GM12878 (cell line): ENCODE measurements around the gene SPAG7. TPM values are rescaled to one million over a fixed set of nuclear protein-coding genes. Genes with fewer than 3 reads are reported as not detected.
A peak's percentile ranks its signal among the peaks of the same experiment; 100 is the strongest.

Source experiments
- ATAC-seq: fragments of 200-7000 bp; cut with Tn5 transposase; 3 replicates; pipeline ENCODE4 v1.9.1; 2020; ENCODE audit warnings: mild to moderate bottlenecking, moderate library complexity
- BruUV-seq: library from RNA; stranded (reverse); fragments of 400-500 nt; replicated peaks from 2 replicates; lab custom pipeline; 2021; lab: Mats Ljungman, UMichigan
- CTCF ChIA-PET: fragments of 300-600 bp; sonication (Branson Sonifier 250); formaldehyde crosslinking; extraction: SDS; loops from one replicate; lab custom pipeline; 2021; ENCODE audit warnings: inconsistent platforms; lab: Yijun Ruan, JAX
- POLR2A ChIA-PET: fragments of 350-600 bp; formaldehyde crosslinking; extraction: SDS; loops from one replicate; lab custom pipeline; 2021; ENCODE audit warnings: inconsistent platforms; lab: Charles Lee
- RAD21 ChIA-PET: fragments of 300-600 bp; sonication (Branson Sonifier 250); formaldehyde crosslinking; loops from one replicate; lab custom pipeline; 2023; ENCODE audit warnings: antibody characterized with exemption; ENCODE audit not compliant: unreplicated experiment; lab: Charles Lee
- SMC1A ChIA-PET: fragments of 300-600 bp; sonication (Branson Sonifier 250); formaldehyde crosslinking; loops from one replicate; lab custom pipeline; 2023; ENCODE audit not compliant: unreplicated experiment, uncharacterized antibody; lab: Charles Lee
- DNase-seq: peaks from one replicate; pipeline ENCODE4 v3.0.0-alpha.2; 2011; ENCODE audit warnings: low read depth, low spot score
- FAIRE-seq: peaks from 3 replicates; lab custom pipeline; 2011; peaks lifted over from hg19 to GRCh38; lab: Jason Lieb, UNC
- H2AFZ ChIP-seq: 2 replicates; pipeline ENCODE4 v1.6.0; 2011; ENCODE audit warnings: low read depth, low read length, control low read depth; ENCODE audit not compliant: control insufficient read depth
- H3K27ac ChIP-seq: 2 replicates; pipeline ENCODE4 v1.5.1; 2011; ENCODE audit warnings: control low read depth; ENCODE audit not compliant: control insufficient read depth, insufficient read depth
- H3K27me3 ChIP-seq, 2 experiments: replicated peaks in 1 of 2; 2 replicates each; pipeline versions ENCODE4 v1.6.0 to v1.6.1; 2011; ENCODE audit warnings: low read length in 1 of 2; ENCODE audit not compliant: control insufficient read depth in 2 of 2, insufficient read depth in 2 of 2
- H3K36me3 ChIP-seq, 2 experiments: 2 replicates each; pipeline ENCODE4 v1.5.1; 2011; ENCODE audit warnings: low read length in 1 of 2; ENCODE audit not compliant: control insufficient read depth in 2 of 2, insufficient read depth in 2 of 2
- H3K4me1 ChIP-seq: 2 replicates; pipeline ENCODE4 v1.6.1; 2011; ENCODE audit warnings: mild to moderate bottlenecking, low read length, moderate library complexity, mixed read lengths; ENCODE audit not compliant: control insufficient read depth, insufficient read depth
- H3K4me2 ChIP-seq: 2 replicates; pipeline ENCODE4 v1.6.0; 2011; ENCODE audit warnings: control low read depth; ENCODE audit not compliant: control insufficient read depth, insufficient read depth
- H3K4me3 ChIP-seq: fragments of 200-600 bp; sonication (generic); 2 replicates; pipeline ENCODE4 v1.5.1; 2016
- H3K79me2 ChIP-seq: 2 replicates; pipeline ENCODE4 v1.6.0; 2011; ENCODE audit warnings: low read length; ENCODE audit not compliant: control insufficient read depth, insufficient read depth
- H3K9ac ChIP-seq: 2 replicates; pipeline ENCODE4 v1.8.0; 2011; ENCODE audit warnings: low read length, control low read depth, mixed read lengths; ENCODE audit not compliant: control insufficient read depth, insufficient read depth
- H3K9me3 ChIP-seq: replicated peaks from 3 replicates; pipeline ENCODE4 v1.5.1; 2011; ENCODE audit warnings: mild to moderate bottlenecking, low read length; ENCODE audit not compliant: control insufficient read depth, insufficient read depth
- H4K20me1 ChIP-seq: 2 replicates; pipeline ENCODE4 v1.6.0; 2011; ENCODE audit not compliant: control insufficient read depth, insufficient read depth
- BCL11A ChIP-seq: IDR thresholded peaks from 2 replicates; pipeline ENCODE4 v1.6.1; 2011; ENCODE audit warnings: low read depth, low read length
- DPF2 ChIP-seq: fragments of 450-650 bp; IDR thresholded peaks from 2 replicates; pipeline ENCODE4 v1.6.1; 2017; ENCODE audit warnings: mild to moderate bottlenecking
- LARP7 ChIP-seq: fragments of 450-650 bp; IDR thresholded peaks from 2 replicates; pipeline ENCODE4 v1.6.1; 2017; ENCODE audit warnings: mild to moderate bottlenecking
- NFXL1 ChIP-seq: fragments of 450-650 bp; IDR thresholded peaks from 2 replicates; pipeline ENCODE4 v1.6.1; 2017; ENCODE audit warnings: antibody characterized with exemption, mild to moderate bottlenecking, borderline replicate concordance
- NR2F1 ChIP-seq: fragments of 450-650 bp; conservative IDR thresholded peaks from 2 replicates; pipeline ENCODE4 v1.6.1; 2017; ENCODE audit warnings: mild to moderate bottlenecking
- RB1 ChIP-seq: fragments of 450-650 bp; formaldehyde crosslinking; IDR thresholded peaks from 2 replicates; pipeline ENCODE4 v1.6.1; 2017; ENCODE audit warnings: mild to moderate bottlenecking, borderline replicate concordance
- STAT1 ChIP-seq: fragments of 450-650 bp; conservative IDR thresholded peaks from 2 replicates; pipeline ENCODE4 v1.6.1; 2014; ENCODE audit warnings: antibody characterized with exemption, mild to moderate bottlenecking
- WGBS: methylation state at CpG from one replicate; pipeline ENCODE4 v1.1.6; 2016; ENCODE audit warnings: low lambda C conversion rate; ENCODE audit not compliant: insufficient replicate concordance, insufficient coverage; ENCODE audit errors: missing lambda C conversion rate; 5-methylcytosine and 5-hydroxymethylcytosine counted together
- in situ Hi-C: fragments of 300-500 bp; cut with MboI; formaldehyde crosslinking; loops from 9 replicates; pipeline ENCODE4 v1.14.3; 2018; ENCODE audit warnings: mixed read lengths
- intact Hi-C: fragments of 100-400 bp; cut with micrococcal nuclease; formaldehyde crosslinking; loops from one replicate; pipeline ENCODE4 v1.14.2; 2022; ENCODE audit not compliant: unreplicated experiment
- polyA plus RNA-seq, 11 experiments: library from polyadenylated mRNA; depleted of rRNA in 4 of 11; unstranded in 6 of 11; stranded (reverse) in 5 of 11; fragments of >200 nt; fragmentation: Nextera tagmentation in 4 of 11; fragmentation: Illumina TruSeq in 1 of 11; extraction: Ambion mirVana in 4 of 11; extraction: Trizol in 1 of 11; gene quantifications; 1 replicate in 1 of 11; 2 replicates in 10 of 11; pipeline versions ENCODE4 v1.2.1 to v1.2.3, GENCODE V29; 2011 to 2016; ENCODE audit warnings: inconsistent platforms in 2 of 11, missing spikeins in 2 of 11, low read depth in 1 of 11
- total RNA-seq, 4 experiments: library from RNA; depleted of rRNA in 3 of 4; stranded (reverse); fragments of >200 nt in 3 of 4; fragmentation: Illumina TruSeq in 1 of 4; extraction: Trizol in 1 of 4; gene quantifications; 2 replicates each; pipeline versions ENCODE4 v1.2.1 to v1.2.3, GENCODE V29; 2013 to 2021
- TF ChIP-seq, protein P1 (sequence below): fragments of 450-650 bp; IDR thresholded peaks from 2 replicates; pipeline ENCODE4 v1.6.1; 2016; ENCODE audit warnings: mild to moderate bottlenecking
- TF ChIP-seq, protein P2 (sequence below): fragments of 450-650 bp; conservative IDR thresholded peaks from 2 replicates; pipeline ENCODE4 v1.6.1; 2017; ENCODE audit warnings: mild to moderate bottlenecking, moderate library complexity

The SPAG7 gene
- total and polyA plus RNA-seq, 10 of the 15 experiments (the other 5 are each of a cell fraction or from before 2014, with no cell fraction given) = 7.9 to 146 (median 88.7) TPM

- H4K20me1 ChIP-seq = peaks cover 5% of the 10 kb centered on the region; the same call in 1 of the 2 replicates
- BruUV-seq = no TSS peak
- peaks cover 8 to 9% of the 10 kb centered on the region in 2 experiments for H3K36me3 ChIP-seq
- WGBS = 24% methylated on average over 7 of the region's 7 CpGs
- in situ Hi-C loops = no loop called here
- peaks cover 17% of the 10 kb centered on the region for H3K4me1 ChIP-seq
- no peak for ATAC-seq
- H3K9ac ChIP-seq = peak within 1 kb of the TSS; percentile 97
- H3K4me3 ChIP-seq = peak within 1 kb of the TSS; percentile 72
- no peak for DNase-seq
- H3K79me2 ChIP-seq = peaks cover 40% of the 10 kb centered on the region
- peak within 1 kb of the TSS; percentile 93 for H3K4me2 ChIP-seq
- ChIA-PET SMC1A (interaction anchor here (1.0 to 3.4 kb wide), 3 partner anchors 11 to 16 kb away, joined by 3 to 24 read pairs (median 12); partner anchors contain the start of genes RNF167, SLC25A11 and SPAG7), RAD21 (interaction anchor here (2.0 to 9.8 kb wide), 2 partner anchors 10 to 15 kb away, joined by 7 to 73 read pairs; partner anchors contain the start of genes RNF167, SLC25A11 and SPAG7), POLR2A (interaction anchor here (0.7 to 17.5 kb wide), 6 partner anchors 9 to 333 kb away, joined by 3 to 272 read pairs (median 4); partner anchors contain the start of genes RNF167, SLC25A11 and SPAG7), CTCF (interaction anchor here (1.6 to 3.4 kb wide), 5 partner anchors 12 to 111 kb away, joined by 4 to 23 read pairs (median 8); partner anchors contain the start of genes RNF167, SLC25A11 and SPAG7)
- no peaks in the 10 kb centered on the region for H3K27me3 ChIP-seq
- peak within 1 kb of the TSS; percentile 85 for H3K27ac ChIP-seq
- peak within 1 kb of the TSS; percentile 72 for H2AFZ ChIP-seq
- TF ChIP-seq NFXL1 (no peak), NR2F1 (peak; percentile 41; the same call in 1 of the 2 replicates)
- no peaks in the 10 kb centered on the region for H3K9me3 ChIP-seq
- intact Hi-C loops = no loop called here
- FAIRE-seq = no peak
Measured at GRCh38 chr17:4950746-4951204, 16.8 kb downstream of the SPAG7 start, which contains the start of gene ENO3. TSS of gene ENO3 (plus strand) at chr17:4951119. CDS start at chr17:4951830, 711 bp downstream.

DNA sequence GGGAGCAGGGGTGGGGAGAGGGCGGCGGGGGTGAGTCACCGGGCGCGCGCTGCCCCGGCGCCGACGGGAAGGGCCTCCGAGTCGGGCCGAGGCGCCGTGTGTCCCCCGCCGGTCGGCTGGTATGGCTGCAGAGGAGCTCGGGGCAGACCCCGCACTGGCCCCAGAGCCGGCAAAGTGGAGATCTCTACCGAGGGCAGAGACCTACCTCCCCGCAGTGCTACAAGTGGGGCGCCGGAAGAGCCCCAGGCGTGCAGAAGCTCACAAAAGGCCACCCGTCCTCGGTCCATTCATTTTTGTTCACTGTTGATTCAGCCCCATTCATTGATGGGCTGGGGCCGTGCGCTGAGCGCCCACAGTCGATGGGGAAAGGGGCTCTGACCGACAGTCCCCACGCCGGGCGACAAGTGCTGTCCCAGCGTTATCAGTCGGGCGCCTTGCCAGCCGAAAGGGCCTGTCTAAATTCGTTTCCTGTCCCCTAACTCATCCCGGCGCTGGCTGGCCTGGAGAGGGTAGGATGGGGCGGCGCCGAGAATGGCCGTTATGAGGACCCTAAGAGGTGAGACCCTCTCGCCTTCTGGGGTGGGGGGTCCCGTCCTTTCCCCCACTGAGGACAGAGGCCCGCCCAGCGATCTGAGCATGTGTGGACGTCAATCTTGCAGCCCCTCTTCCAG, 17.4 kb downstream of the SPAG7 start:
- peak; percentile 19 for ATAC-seq
- TF ChIP-seq, protein P1, sequence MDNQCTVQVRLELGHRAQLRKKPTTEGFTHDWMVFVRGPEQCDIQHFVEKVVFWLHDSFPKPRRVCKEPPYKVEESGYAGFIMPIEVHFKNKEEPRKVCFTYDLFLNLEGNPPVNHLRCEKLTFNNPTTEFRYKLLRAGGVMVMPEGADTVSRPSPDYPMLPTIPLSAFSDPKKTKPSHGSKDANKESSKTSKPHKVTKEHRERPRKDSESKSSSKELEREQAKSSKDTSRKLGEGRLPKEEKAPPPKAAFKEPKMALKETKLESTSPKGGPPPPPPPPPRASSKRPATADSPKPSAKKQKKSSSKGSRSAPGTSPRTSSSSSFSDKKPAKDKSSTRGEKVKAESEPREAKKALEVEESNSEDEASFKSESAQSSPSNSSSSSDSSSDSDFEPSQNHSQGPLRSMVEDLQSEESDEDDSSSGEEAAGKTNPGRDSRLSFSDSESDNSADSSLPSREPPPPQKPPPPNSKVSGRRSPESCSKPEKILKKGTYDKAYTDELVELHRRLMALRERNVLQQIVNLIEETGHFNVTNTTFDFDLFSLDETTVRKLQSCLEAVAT = 0 out of 2 replicates have a peak, but pooled peaks have one; percentile 22
- TF ChIP-seq STAT1 = 0 out of 2 replicates have a peak, but pooled peaks have one; percentile 38
- 0 out of 2 replicates have a peak, but pooled peaks have one; percentile 22 for TF ChIP-seq BCL11A
- TF ChIP-seq, protein P2, sequence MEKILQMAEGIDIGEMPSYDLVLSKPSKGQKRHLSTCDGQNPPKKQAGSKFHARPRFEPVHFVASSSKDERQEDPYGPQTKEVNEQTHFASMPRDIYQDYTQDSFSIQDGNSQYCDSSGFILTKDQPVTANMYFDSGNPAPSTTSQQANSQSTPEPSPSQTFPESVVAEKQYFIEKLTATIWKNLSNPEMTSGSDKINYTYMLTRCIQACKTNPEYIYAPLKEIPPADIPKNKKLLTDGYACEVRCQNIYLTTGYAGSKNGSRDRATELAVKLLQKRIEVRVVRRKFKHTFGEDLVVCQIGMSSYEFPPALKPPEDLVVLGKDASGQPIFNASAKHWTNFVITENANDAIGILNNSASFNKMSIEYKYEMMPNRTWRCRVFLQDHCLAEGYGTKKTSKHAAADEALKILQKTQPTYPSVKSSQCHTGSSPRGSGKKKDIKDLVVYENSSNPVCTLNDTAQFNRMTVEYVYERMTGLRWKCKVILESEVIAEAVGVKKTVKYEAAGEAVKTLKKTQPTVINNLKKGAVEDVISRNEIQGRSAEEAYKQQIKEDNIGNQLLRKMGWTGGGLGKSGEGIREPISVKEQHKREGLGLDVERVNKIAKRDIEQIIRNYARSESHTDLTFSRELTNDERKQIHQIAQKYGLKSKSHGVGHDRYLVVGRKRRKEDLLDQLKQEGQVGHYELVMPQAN = peak; percentile 25; the same call in 1 of the 2 replicates
- TF ChIP-seq LARP7 = 0 out of 2 replicates have a peak, but pooled peaks have one; percentile 48
- TF ChIP-seq DPF2 = 0 out of 2 replicates have a peak, but pooled peaks have one; percentile 19
- TF ChIP-seq RB1 = no peak

More for the DNA sequence above, 17.4 kb downstream of the SPAG7 start:
- H3K27me3 ChIP-seq = no peaks in the 10 kb centered on the region
- ChIA-PET POLR2A (interaction anchor here (1.0 to 17.5 kb wide), 4 partner anchors 10 to 15 kb away, joined by 3 to 272 read pairs (median 6); partner anchors contain the start of genes RNF167, SLC25A11 and SPAG7), RAD21 (interaction anchor here (2.0 to 9.8 kb wide), 2 partner anchors 10 to 15 kb away, joined by 7 to 73 read pairs; partner anchors contain the start of genes RNF167, SLC25A11 and SPAG7), SMC1A (interaction anchor here (3.2 kb wide), 1 partner anchor 16 kb away, joined by 24 read pairs; the partner anchor contains the start of gene SPAG7), CTCF (interaction anchor here (1.6 to 3.4 kb wide), 5 partner anchors 11 to 112 kb away, joined by 4 to 23 read pairs (median 8); partner anchors contain the start of genes RNF167, SLC25A11 and SPAG7)
- peak overlapping the region; percentile 72 for H3K4me3 ChIP-seq
- peaks cover 46% of the 10 kb centered on the region for H3K79me2 ChIP-seq
- H3K36me3 ChIP-seq = peaks cover 10 to 12% of the 10 kb centered on the region in 2 experiments
- H2AFZ ChIP-seq = peak overlapping the region; percentile 72
- peak overlapping the region; percentile 85 for H3K27ac ChIP-seq
- intact Hi-C loops = no loop called here
- TSS peak; percentile 60 for BruUV-seq
- H4K20me1 ChIP-seq = peaks cover 5% of the 10 kb centered on the region; the same call in 1 of the 2 replicates
- DNase-seq (no peak), FAIRE-seq (no peak)
- WGBS = under 1% methylated on average over 42 of the region's 52 CpGs
- no peaks in the 10 kb centered on the region for H3K9me3 ChIP-seq
- in situ Hi-C loops = no loop called here
- H3K9ac ChIP-seq = peak overlapping the region; percentile 97
- H3K4me2 ChIP-seq = peak overlapping the region; percentile 93
- peaks cover 20% of the 10 kb centered on the region for H3K4me1 ChIP-seq
